B cell (primary cell): ENCODE data around the gene SLC37A4.

Experiments used
- CTCF ChIP-seq: fragments of 200-600 bp; IDR thresholded peaks from one replicate; pipeline ENCODE4 v1.8.0; 2022; ENCODE audit warnings: antibody characterized with exemption, mild to moderate bottlenecking
- EZH2 ChIP-seq: IDR thresholded peaks from 2 replicates; pipeline ENCODE4 v1.6.1; 2012; ENCODE audit warnings: borderline replicate concordance, low read depth, mild to moderate bottlenecking, moderate library complexity, low read length; ENCODE audit not compliant: insufficient read depth, poor library complexity, severe bottlenecking

DNA sequence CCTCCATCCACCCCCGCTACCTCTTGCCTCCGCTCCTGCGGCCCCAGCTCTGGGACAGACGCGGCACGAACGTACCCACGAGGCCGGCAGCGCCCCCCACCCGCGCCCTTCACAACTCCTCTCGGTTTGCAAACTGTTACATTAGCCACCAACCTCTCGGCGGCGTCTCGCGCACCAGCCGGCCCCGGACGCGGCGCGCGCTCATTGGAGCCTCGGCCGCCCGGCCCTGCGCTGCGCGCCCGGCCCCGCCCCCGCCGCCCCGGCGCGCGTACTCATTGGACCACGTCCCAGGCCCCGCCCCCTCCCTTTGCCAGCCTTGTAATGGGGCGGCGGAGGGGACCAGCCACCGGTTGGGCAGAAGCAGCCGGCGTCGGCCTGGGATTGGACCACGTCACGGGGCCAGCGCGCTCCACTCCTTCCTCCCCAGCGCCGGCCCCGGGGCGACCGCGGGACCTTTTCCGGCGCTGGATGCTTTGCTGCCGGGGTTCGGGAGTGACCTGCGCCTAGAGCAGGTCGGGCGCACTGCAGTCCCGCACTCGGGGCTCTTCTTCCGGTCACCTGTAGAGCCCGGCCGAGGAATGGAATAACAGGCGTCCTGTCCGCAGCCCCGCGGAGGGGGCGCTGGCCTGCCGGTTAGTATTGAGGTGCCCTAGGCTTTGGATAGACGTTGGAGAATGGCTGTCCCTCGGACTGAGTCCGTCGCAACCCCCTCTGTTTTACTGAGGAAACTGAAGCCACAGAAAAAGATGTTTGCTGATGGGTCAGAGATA lies 26.5 kb upstream of the SLC37A4 start, which contains the start of gene HYOU1:
- TF ChIP-seq CTCF: peak; percentile 6
- TF ChIP-seq EZH2: no peak
